OCI-LY7 (cell line): Measurements from ENCODE around the gene OR7D2. TPM values are rescaled to one million over a fixed set of nuclear protein-coding genes. Genes with fewer than 3 reads are reported as not detected.
A peak's percentile ranks its signal among the peaks of the same experiment; 100 is the strongest.

ENCODE experiments used
- BruUV-seq: library from RNA; stranded (reverse); fragments of 400-500 nt; replicated peaks from 2 replicates; lab custom pipeline; 2021; lab: Mats Ljungman, UMichigan
- CTCF ChIA-PET: fragments of 300-600 bp; sonication (Branson Sonifier 250); formaldehyde crosslinking; loops from one replicate; lab custom pipeline; 2022; ENCODE audit warnings: antibody characterized with exemption; ENCODE audit not compliant: unreplicated experiment; lab: Charles Lee
- POLR2A ChIA-PET: fragments of 300-600 bp; sonication (Branson Sonifier 250); formaldehyde crosslinking; loops from one replicate; lab custom pipeline; 2022; ENCODE audit warnings: antibody characterized with exemption; lab: Charles Lee
- DNase-seq: peaks from one replicate; pipeline ENCODE4 v3.0.0-alpha.2; 2015; ENCODE audit warnings: low spot score
- H2AFZ ChIP-seq: fragments of 200-600 bp; sonication (generic), shearing (Covaris generic); 2 replicates; pipeline ENCODE4 v1.6.1; 2014; ENCODE audit warnings: mild to moderate bottlenecking, antibody characterized with exemption, low read length, moderate library complexity
- H3K27ac ChIP-seq: fragments of 200-600 bp; sonication (generic); 2 replicates; pipeline ENCODE4 v1.5.1; 2014; ENCODE audit warnings: mixed run types, low read depth, mild to moderate bottlenecking, moderate library complexity, low read length, inconsistent platforms; ENCODE audit not compliant: poor library complexity, severe bottlenecking
- H3K36me3 ChIP-seq: fragments of 200-600 bp; sonication (generic); 2 replicates; pipeline ENCODE4 v1.6.1; 2014; ENCODE audit warnings: mild to moderate bottlenecking, antibody characterized with exemption, low read length, moderate library complexity, mixed read lengths; ENCODE audit not compliant: insufficient read depth
- H3K4me1 ChIP-seq: fragments of 200-600 bp; sonication (generic); 2 replicates; pipeline ENCODE4 v1.5.1; 2014; ENCODE audit warnings: mild to moderate bottlenecking, low read length; ENCODE audit not compliant: insufficient read depth, poor library complexity, severe bottlenecking
- H3K4me2 ChIP-seq: fragments of 200-600 bp; sonication (generic); 2 replicates; pipeline ENCODE4 v1.6.1; 2014; ENCODE audit warnings: mild to moderate bottlenecking, low read length
- H3K4me3 ChIP-seq: fragments of 200-600 bp; sonication (generic); 2 replicates; pipeline ENCODE4 v1.5.1; 2014; ENCODE audit warnings: mild to moderate bottlenecking, low read depth, low read length; ENCODE audit not compliant: poor library complexity, severe bottlenecking
- H3K79me2 ChIP-seq: fragments of 200-600 bp; sonication (generic); 2 replicates; pipeline ENCODE4 v1.6.1; 2016; ENCODE audit warnings: low read depth, mild to moderate bottlenecking, low read length, moderate library complexity, mixed read lengths; ENCODE audit not compliant: insufficient read depth
- H3K9me2 ChIP-seq: fragments of 200-600 bp; sonication (generic); 2 replicates; pipeline ENCODE4 v1.6.1; 2016; ENCODE audit warnings: mild to moderate bottlenecking, low read length, mixed read lengths; ENCODE audit not compliant: insufficient read depth
- H3K9me3 ChIP-seq: fragments of 200-600 bp; sonication (generic); 2 replicates; pipeline ENCODE4 v1.6.1; 2014; ENCODE audit warnings: mild to moderate bottlenecking, mixed run types, low read length, mixed read lengths
- H4K20me1 ChIP-seq: fragments of 200-600 bp; sonication (generic); 2 replicates; pipeline ENCODE4 v1.6.1; 2014; ENCODE audit warnings: mild to moderate bottlenecking, antibody characterized with exemption, low read length, moderate library complexity, mixed read lengths; ENCODE audit not compliant: insufficient read depth
- EZH2phosphoT487 ChIP-seq: fragments of 200-600 bp; sonication (generic); IDR thresholded peaks from 2 replicates; pipeline ENCODE4 v1.6.1; 2018; ENCODE audit warnings: low read depth, borderline replicate concordance, mild to moderate bottlenecking, mixed run types, antibody characterized with exemption, low read length, moderate library complexity, mixed read lengths
- intact Hi-C: fragments of 100-400 bp; cut with micrococcal nuclease; formaldehyde crosslinking; loops from one replicate; pipeline ENCODE4 v1.10.0; 2022; ENCODE audit not compliant: unreplicated experiment
- total RNA-seq, 2 experiments: library from RNA; depleted of rRNA in 1 of 2; stranded (reverse); fragments of >200 nt in 1 of 2; shearing (Covaris generic) in 1 of 2; gene quantifications; 2 replicates each; pipeline ENCODE4 v1.2.3, GENCODE V29; 2014 to 2022
- TF ChIP-seq, protein P1 (sequence below): fragments of 200-600 bp; sonication (generic); conservative IDR thresholded peaks from 2 replicates; pipeline ENCODE4 v1.5.1; 2014; ENCODE audit warnings: mild to moderate bottlenecking, antibody characterized with exemption, low read length, moderate library complexity, mixed read lengths

The OR7D2 gene
- total RNA-seq, 2 experiments from 2014 or later = not detected

GRCh38 chr19:9205501-9206113 lies 26.8 kb downstream of the OR7D2 start:
- no peak for TF ChIP-seq EZH2phosphoT487
- TF ChIP-seq, protein P1, sequence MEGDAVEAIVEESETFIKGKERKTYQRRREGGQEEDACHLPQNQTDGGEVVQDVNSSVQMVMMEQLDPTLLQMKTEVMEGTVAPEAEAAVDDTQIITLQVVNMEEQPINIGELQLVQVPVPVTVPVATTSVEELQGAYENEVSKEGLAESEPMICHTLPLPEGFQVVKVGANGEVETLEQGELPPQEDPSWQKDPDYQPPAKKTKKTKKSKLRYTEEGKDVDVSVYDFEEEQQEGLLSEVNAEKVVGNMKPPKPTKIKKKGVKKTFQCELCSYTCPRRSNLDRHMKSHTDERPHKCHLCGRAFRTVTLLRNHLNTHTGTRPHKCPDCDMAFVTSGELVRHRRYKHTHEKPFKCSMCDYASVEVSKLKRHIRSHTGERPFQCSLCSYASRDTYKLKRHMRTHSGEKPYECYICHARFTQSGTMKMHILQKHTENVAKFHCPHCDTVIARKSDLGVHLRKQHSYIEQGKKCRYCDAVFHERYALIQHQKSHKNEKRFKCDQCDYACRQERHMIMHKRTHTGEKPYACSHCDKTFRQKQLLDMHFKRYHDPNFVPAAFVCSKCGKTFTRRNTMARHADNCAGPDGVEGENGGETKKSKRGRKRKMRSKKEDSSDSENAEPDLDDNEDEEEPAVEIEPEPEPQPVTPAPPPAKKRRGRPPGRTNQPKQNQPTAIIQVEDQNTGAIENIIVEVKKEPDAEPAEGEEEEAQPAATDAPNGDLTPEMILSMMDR = peak; percentile 85
- 0 out of 2 replicates have a peak overlapping the region, but pooled peaks have one; percentile 12 for H3K4me2 ChIP-seq
- peak; percentile 67 for DNase-seq

GRCh38 chr19:9219489-9219888 lies 40.7 kb downstream of the OR7D2 start, which contains the start of gene OR7D4:
Gene OR7D4, minus strand, starts transcription at chr19:9219589. Its CDS starts 4,752 bp downstream, at chr19:9214837.
- no peak within 1 kb of the TSS for H2AFZ ChIP-seq
- TF ChIP-seq EZH2phosphoT487 = no peak
- TF ChIP-seq, protein P1 = no peak
- no peak within 1 kb of the TSS for H3K4me3 ChIP-seq
- H3K4me1 ChIP-seq = no peaks in the 10 kb centered on the region
- no peaks in the 10 kb centered on the region for H4K20me1 ChIP-seq
- intact Hi-C loops = no loop called here
- H3K9me2 ChIP-seq = no peaks in the 10 kb centered on the region
- CTCF ChIA-PET = no interaction called here
- no peak for DNase-seq
- H3K9me3 ChIP-seq = no peaks in the 10 kb centered on the region
- no peak within 1 kb of the TSS for H3K27ac ChIP-seq
- no peaks in the 10 kb centered on the region for H3K36me3 ChIP-seq
- POLR2A ChIA-PET = no interaction called here
- no peaks in the 10 kb centered on the region for H3K79me2 ChIP-seq
- no TSS peak for BruUV-seq
- H3K4me2 ChIP-seq = no peak within 1 kb of the TSS

More at GRCh38 chr19:9205501-9206113, 26.8 kb downstream of the OR7D2 start:
- H3K4me1 ChIP-seq = no peaks in the 10 kb centered on the region
- no peak overlapping the region for H3K4me3 ChIP-seq
- no peak overlapping the region for H2AFZ ChIP-seq
- no peaks in the 10 kb centered on the region for H4K20me1 ChIP-seq
- ChIA-PET POLR2A (no interaction called here), CTCF (no interaction called here)
- H3K79me2 ChIP-seq = no peaks in the 10 kb centered on the region
- intact Hi-C loops = loop anchor here (1.0 to 2.0 kb wide), 2 partner anchors 69 to 585 kb away; no protein-coding TSS in a partner anchor
- H3K9me3 ChIP-seq = no peaks in the 10 kb centered on the region
- H3K36me3 ChIP-seq = no peaks in the 10 kb centered on the region
- no peak overlapping the region for H3K27ac ChIP-seq
- no peaks in the 10 kb centered on the region for H3K9me2 ChIP-seq
- BruUV-seq = no TSS peak

Other genes starting within 250 kb of the OR7D2 start
- gene MUC16, start 168.6 kb upstream of the OR7D2 start, total RNA-seq (2014; rRNA removed; shearing (Covaris generic)) = under 0.01 TPM in 1 of 2 replicates, not detected in the other
- gene MUC16, start 168.6 kb upstream of the OR7D2 start, total RNA-seq (2022) = not detected in 2 replicates
- not detected in 2 replicates for gene OR1M1, start 91.9 kb upstream of the OR7D2 start, total RNA-seq (2014; rRNA removed; shearing (Covaris generic))
- not detected in 2 replicates for gene OR1M1, start 91.9 kb upstream of the OR7D2 start, total RNA-seq (2022)
- gene OR7G2, start 71.5 kb upstream of the OR7D2 start, total RNA-seq (2014; rRNA removed; shearing (Covaris generic)) = not detected in 2 replicates
- gene OR7G2, start 71.5 kb upstream of the OR7D2 start, total RNA-seq (2022) = not detected in 2 replicates
- not detected in 2 replicates for gene OR7G1, start 63.2 kb upstream of the OR7D2 start, total RNA-seq (2014; rRNA removed; shearing (Covaris generic))
- gene OR7G1, start 63.2 kb upstream of the OR7D2 start, total RNA-seq (2022) = not detected in 2 replicates
- not detected in 2 replicates for gene OR7G3, start 52.0 kb upstream of the OR7D2 start, total RNA-seq (2014; rRNA removed; shearing (Covaris generic))
- gene OR7G3, start 52.0 kb upstream of the OR7D2 start, total RNA-seq (2022) = not detected in 2 replicates
- 19.9 and 26.5 TPM in 2 replicates for gene ZNF317, start 38.6 kb upstream of the OR7D2 start, total RNA-seq (2014; rRNA removed; shearing (Covaris generic))
- gene ZNF317, start 38.6 kb upstream of the OR7D2 start, total RNA-seq (2022) = 37.4 and 40.2 TPM in 2 replicates
- not detected in 2 replicates for gene OR7D4, start 40.6 kb downstream of the OR7D2 start, total RNA-seq (2014; rRNA removed; shearing (Covaris generic))
- gene OR7D4, start 40.6 kb downstream of the OR7D2 start, total RNA-seq (2022) = not detected in 2 replicates
- gene OR7E24, start 72.0 kb downstream of the OR7D2 start, total RNA-seq (2014; rRNA removed; shearing (Covaris generic)) = not detected in 2 replicates
- gene OR7E24, start 72.0 kb downstream of the OR7D2 start, total RNA-seq (2022) = not detected in 2 replicates
- gene ZNF699, start 130.9 kb downstream of the OR7D2 start, total RNA-seq (2014; rRNA removed; shearing (Covaris generic)) = 8.2 and 9.7 TPM in 2 replicates
- gene ZNF699, start 130.9 kb downstream of the OR7D2 start, total RNA-seq (2022) = 7.8 and 9.0 TPM in 2 replicates
- gene ZNF559, start 145.2 kb downstream of the OR7D2 start, total RNA-seq (2014; rRNA removed; shearing (Covaris generic)) = 9.0 and 16.8 TPM in 2 replicates
- 18.6 and 22.3 TPM in 2 replicates for gene ZNF559, start 145.2 kb downstream of the OR7D2 start, total RNA-seq (2022)
- 1.8 and 2.4 TPM in 2 replicates for gene ZNF177, start 184.0 kb downstream of the OR7D2 start, total RNA-seq (2014; rRNA removed; shearing (Covaris generic))
- 2.8 and 4.3 TPM in 2 replicates for gene ZNF177, start 184.0 kb downstream of the OR7D2 start, total RNA-seq (2022)